ENCODE results near the gene WNT2.

- TF ChIP-seq CTCF (IDR thresholded peaks at IDR 0.05; ENCODE audit: insufficient read depth, low read depth, low read length) (no peak), EZH2 (IDR thresholded peaks at IDR 0.05; ENCODE audit: insufficient read depth, low read length) (no peak)
These were observed 79.5 kb downstream of the WNT2 start for GRCh38 chr7:117243390-117243789.
